Skeletal muscle tissue (tissue), 4 donors: ENCODE measurements around the gene ZFP64. TPM values are rescaled to one million over a fixed set of nuclear protein-coding genes. Genes with fewer than 3 reads are reported as not detected.

Experiments used
- H3K27ac ChIP-seq: one replicate; pipeline ENCODE4 v1.7.0; 2013; ENCODE audit warnings: mild to moderate bottlenecking, low read depth, low read length, inconsistent platforms
- H3K27me3 ChIP-seq, 3 donors: one replicate each; pipeline ENCODE4 v1.7.0; 2013; ENCODE audit warnings: low read length in 3 of 3; ENCODE audit not compliant: control insufficient read depth in 3 of 3, insufficient read depth in 3 of 3
- H3K36me3 ChIP-seq, 3 donors: one replicate each; pipeline ENCODE4 v1.7.0; 2013; ENCODE audit warnings: low read length in 3 of 3; ENCODE audit not compliant: control insufficient read depth in 3 of 3, insufficient read depth in 3 of 3
- H3K4me1 ChIP-seq, 3 donors: one replicate each; pipeline ENCODE4 v1.7.0; 2013; ENCODE audit warnings: low read length in 3 of 3, mild to moderate bottlenecking in 3 of 3; ENCODE audit not compliant: control insufficient read depth in 3 of 3, insufficient read depth in 3 of 3
- H3K4me3 ChIP-seq, 3 donors: one replicate each; pipeline ENCODE4 v1.7.0; 2013; ENCODE audit warnings: low read length in 3 of 3
- H3K9ac ChIP-seq, 3 donors: one replicate each; pipeline ENCODE4 v1.7.0; 2013; ENCODE audit warnings: low read length in 3 of 3, mild to moderate bottlenecking in 3 of 3, moderate library complexity in 2 of 3, low read depth in 1 of 3
- H3K9me3 ChIP-seq, 3 donors: one replicate each; pipeline ENCODE4 v1.7.0; 2013; ENCODE audit warnings: low read length in 3 of 3; ENCODE audit not compliant: control insufficient read depth in 3 of 3
- total RNA-seq: library from RNA; depleted of rRNA; stranded (reverse); fragments of >200 nt; gene quantifications from one replicate; pipeline ENCODE4 v1.2.3, GENCODE V29; 2014
- donor health status: Osteomylitis.

ZFP64 gene
- total RNA-seq, 1 donor from 2014 or later = 14.1 TPM

GRCh38 chr20:52190437-52191131 is 995 bp downstream of the ZFP64 start:
- Histone ChIP-seq H3K9me3 (no peaks in the 10 kb centered on the region), H3K4me1 (peaks cover 6 to 10% (median 10%) of the 10 kb centered on the region in 3 donors), H3K27ac (peak overlapping the region; percentile 60), H3K4me3 (peak overlapping the region; percentile 88 to 94 (median 91)), H3K9ac (peak overlapping the region; percentile 81 to 92 (median 83)), H3K36me3 (peaks cover 0 to 12% (median 7%) of the 10 kb centered on the region in 3 donors), H3K27me3 (no peaks in the 10 kb centered on the region)

GRCh38 chr20:52181766-52182165 is 9.8 kb downstream of the ZFP64 start:
- Histone ChIP-seq H3K27me3 (no peaks in the 10 kb centered on the region), H3K9ac (no peak overlapping the region), H3K4me1 (no peaks in the 10 kb centered on the region), H3K27ac (no peak overlapping the region), H3K4me3 (no peak overlapping the region), H3K9me3 (no peaks in the 10 kb centered on the region), H3K36me3 (peaks cover 12 to 26% (median 13%) of the 10 kb centered on the region in 3 donors)

GRCh38 chr20:52180180-52180840 is 11.3 kb downstream of the ZFP64 start:
- Histone ChIP-seq H3K27me3 (no peaks in the 10 kb centered on the region), H3K4me1 (no peaks in the 10 kb centered on the region), H3K36me3 (peaks cover 6 to 18% (median 13%) of the 10 kb centered on the region in 3 donors), H3K27ac (no peak overlapping the region), H3K9me3 (no peaks in the 10 kb centered on the region), H3K4me3 (no peak overlapping the region), H3K9ac (no peak overlapping the region)

- Histone ChIP-seq H3K36me3 (peaks cover 4 to 15% (median 13%) of the 10 kb centered on the region in 3 donors), H3K4me1 (no peaks in the 10 kb centered on the region), H3K9me3 (no peaks in the 10 kb centered on the region), H3K9ac (no peak overlapping the region), H3K27me3 (no peaks in the 10 kb centered on the region), H3K4me3 (no peak overlapping the region), H3K27ac (no peak overlapping the region)
These were observed 12.0 kb downstream of the ZFP64 start for GRCh38 chr20:52179331-52180179.

- Histone ChIP-seq H3K4me3 (no peak overlapping the region), H3K27me3 (no peaks in the 10 kb centered on the region), H3K27ac (no peak overlapping the region), H3K9me3 (no peaks in the 10 kb centered on the region), H3K36me3 (peaks cover 4 to 10% (median 7%) of the 10 kb centered on the region in 3 donors), H3K9ac (no peak overlapping the region), H3K4me1 (no peaks in the 10 kb centered on the region)
These were observed 12.9 kb downstream of the ZFP64 start for GRCh38 chr20:52178691-52179090.

GRCh38 chr20:52175840-52176239 is 15.7 kb downstream of the ZFP64 start:
- no peak overlapping the region for H3K4me3 ChIP-seq

GRCh38 chr20:52172392-52173047 is 19.1 kb downstream of the ZFP64 start:
- peaks cover 4 to 8% (median 6%) of the 10 kb centered on the region in 3 donors for H3K36me3 ChIP-seq
- no peak overlapping the region for H3K4me3 ChIP-seq
- no peak overlapping the region for H3K27ac ChIP-seq
- H3K9ac ChIP-seq = no peak overlapping the region
- no peaks in the 10 kb centered on the region for H3K9me3 ChIP-seq
- H3K27me3 ChIP-seq = no peaks in the 10 kb centered on the region
- no peaks in the 10 kb centered on the region for H3K4me1 ChIP-seq

More at GRCh38 chr20:52175840-52176239, 15.7 kb downstream of the ZFP64 start:
- H3K9me3 ChIP-seq = no peaks in the 10 kb centered on the region
- H3K36me3 ChIP-seq = peaks cover 7 to 8% (median 8%) of the 10 kb centered on the region in 3 donors
- H3K27ac ChIP-seq = no peak overlapping the region
- no peak overlapping the region for H3K9ac ChIP-seq
- H3K4me1 ChIP-seq = no peaks in the 10 kb centered on the region
- no peaks in the 10 kb centered on the region for H3K27me3 ChIP-seq

- H3K4me3 ChIP-seq = no peak overlapping the region
- H3K27ac ChIP-seq = no peak overlapping the region
- no peaks in the 10 kb centered on the region for H3K9me3 ChIP-seq
- H3K9ac ChIP-seq = no peak overlapping the region
- peaks cover 7 to 8% (median 8%) of the 10 kb centered on the region in 3 donors for H3K36me3 ChIP-seq
- H3K27me3 ChIP-seq = no peaks in the 10 kb centered on the region
- no peaks in the 10 kb centered on the region for H3K4me1 ChIP-seq
These were observed 20.6 kb downstream of the ZFP64 start for GRCh38 chr20:52171025-52171424.

- Histone ChIP-seq H3K27me3 (no peaks in the 10 kb centered on the region), H3K36me3 (peaks cover 14 to 24% (median 20%) of the 10 kb centered on the region in 3 donors)
These were observed 23.5 kb downstream of the ZFP64 start for GRCh38 chr20:52168116-52168515.

More at GRCh38 chr20:52168116-52168515, 23.5 kb downstream of the ZFP64 start:
- H3K9ac ChIP-seq = no peak overlapping the region
- H3K27ac ChIP-seq = no peak overlapping the region
- H3K4me1 ChIP-seq = no peaks in the 10 kb centered on the region
- no peak overlapping the region for H3K4me3 ChIP-seq
- peaks cover 0 to 3% (median 0%) of the 10 kb centered on the region in 3 donors for H3K9me3 ChIP-seq
